VCaP (cell line): Measurements from ENCODE around the gene PALB2.
"Not testable (repeated sequence)": the region's sequence is repeated elsewhere in the genome, so short reads cannot be mapped to it uniquely, and the experiment has no call there.

Experiments
- H3K27ac ChIP-seq: fragments of 450-650 bp; 2 replicates; pipeline ENCODE4 v1.5.1; 2017
- CTCF ChIP-seq: fragments of 450-650 bp; conservative IDR thresholded peaks from 2 replicates; pipeline ENCODE4 v1.5.1; 2017; ENCODE audit warnings: mild to moderate bottlenecking, moderate library complexity

Gene PALB2

GRCh38 chr16:23590181-23590580 lies 50.9 kb downstream of the PALB2 start:
- no peak overlapping the region for H3K27ac ChIP-seq
- TF ChIP-seq CTCF: no peak

DNA sequence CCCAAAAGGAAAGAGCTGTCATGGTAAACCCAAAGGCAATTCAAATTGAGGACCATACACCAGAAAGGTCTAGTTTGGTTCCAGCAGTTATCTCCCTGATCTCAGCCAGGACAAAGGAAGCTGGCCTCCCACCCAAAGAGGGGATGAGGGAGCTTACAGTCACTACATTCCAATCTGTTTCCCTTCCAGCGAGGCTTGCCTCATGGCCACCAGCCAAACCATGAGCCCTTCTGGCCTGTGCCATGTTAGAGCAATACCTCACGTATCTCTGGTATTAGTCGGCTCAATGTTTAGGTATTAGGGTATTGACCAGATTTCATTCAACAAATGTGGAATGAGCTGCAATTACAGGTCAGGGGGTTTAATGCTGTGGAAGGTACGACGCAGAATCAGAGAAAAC lies 53.4 kb downstream of the PALB2 start:
- no peak overlapping the region for H3K27ac ChIP-seq
- no peak for TF ChIP-seq CTCF

- TF ChIP-seq CTCF: no peak
- H3K27ac ChIP-seq: no peak overlapping the region
Observed at GRCh38 chr16:23584186-23585076, 56.7 kb downstream of the PALB2 start.

GRCh38 chr16:23583271-23583670 lies 57.8 kb downstream of the PALB2 start:
- H3K27ac ChIP-seq: not testable (repeated sequence)

- H3K27ac ChIP-seq: no peak overlapping the region
- no peak for TF ChIP-seq CTCF
Observed at GRCh38 chr16:23581764-23582163, 59.3 kb downstream of the PALB2 start.

DNA sequence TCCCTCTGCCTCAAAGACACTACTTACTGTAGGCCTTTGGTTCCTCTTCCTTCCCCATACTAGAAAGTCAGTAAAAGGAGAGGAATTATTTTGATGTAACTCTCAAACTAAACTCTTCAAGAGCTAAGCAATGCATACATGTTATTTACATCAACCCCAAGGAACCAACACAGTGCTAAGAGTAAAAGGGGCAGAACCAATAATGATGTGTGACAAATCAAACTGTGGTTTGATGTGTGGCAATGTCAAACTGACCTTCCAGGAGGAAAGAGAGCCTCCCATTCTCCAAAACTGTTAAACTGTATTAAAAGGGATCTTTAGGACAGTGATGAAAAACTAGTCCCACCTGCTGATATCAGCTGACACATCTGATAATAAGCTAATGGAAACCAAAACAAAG lies 60.7 kb downstream of the PALB2 start:
- no peak overlapping the region for H3K27ac ChIP-seq
- no peak for TF ChIP-seq CTCF

GRCh38 chr16:23579371-23579770 lies 61.7 kb downstream of the PALB2 start:
- H3K27ac ChIP-seq: no peak overlapping the region
- TF ChIP-seq CTCF: no peak

DNA sequence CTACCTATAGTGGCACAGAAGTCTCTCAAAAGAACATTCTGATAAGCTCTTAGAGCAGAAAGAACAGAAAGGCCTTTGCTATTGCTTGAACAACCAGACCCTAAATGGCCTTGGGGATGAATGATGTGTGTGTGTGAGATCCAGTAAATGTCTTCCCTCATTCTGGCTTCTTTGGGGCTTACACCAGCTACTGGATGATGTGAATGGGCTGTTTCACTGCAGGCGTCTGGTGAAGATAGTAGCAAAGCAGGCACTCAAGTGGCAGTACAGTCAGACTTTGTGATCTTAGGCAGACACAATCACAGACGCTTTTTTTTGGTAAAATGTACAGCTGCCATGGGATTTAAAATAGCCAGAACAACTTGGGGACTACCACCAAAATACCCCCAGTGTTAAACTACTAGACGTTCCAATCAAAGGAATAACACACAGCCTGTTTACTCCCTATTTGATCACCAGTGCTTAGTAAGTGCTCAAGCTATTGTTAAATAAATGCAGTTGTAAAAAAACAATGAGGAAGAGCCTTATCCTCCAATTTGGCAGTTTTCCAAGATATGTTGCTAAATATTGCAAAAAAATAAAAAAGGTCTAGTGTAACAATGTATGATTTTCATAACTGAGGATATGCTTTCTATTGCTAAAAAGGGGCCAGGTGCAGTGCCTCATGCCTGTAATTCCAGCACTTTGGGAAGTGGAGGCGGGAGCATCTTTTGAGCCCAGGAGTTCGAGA lies 62.8 kb downstream of the PALB2 start:
- TF ChIP-seq CTCF: no peak
- H3K27ac ChIP-seq: no peak overlapping the region
